Activated CD8-positive, alpha-beta T cell treated with anti-CD3 and anti-CD28 coated beads for 36 hours (primary cell): ENCODE data around the gene FSCN2. TPM values are rescaled to one million over a fixed set of nuclear protein-coding genes. Genes with fewer than 3 reads are reported as not detected.

Experiments used
- ATAC-seq: fragments of 200-7000 bp; cut with Tn5 transposase; one replicate; pipeline ENCODE4 v1.10.0; 2021; ENCODE audit warnings: mild to moderate bottlenecking, moderate library complexity
- CTCF ChIA-PET: fragments of 350-600 bp; sonication (Branson Sonifier 250); formaldehyde crosslinking; loops from one replicate; lab custom pipeline; 2021; ENCODE audit warnings: antibody characterized with exemption; lab: Charles Lee
- POLR2A ChIA-PET: fragments of 350-600 bp; sonication (Branson Sonifier 250); formaldehyde crosslinking; loops from one replicate; lab custom pipeline; 2021; ENCODE audit warnings: antibody characterized with exemption; lab: Charles Lee
- DNase-seq: peaks from one replicate; pipeline ENCODE4 v3.0.0-alpha.2; 2020
- H3K27ac Mint-ChIP-seq: one replicate; pipeline ENCODE4 v1.8.0; 2021; ENCODE audit warnings: mild to moderate bottlenecking, mixed read lengths
- H3K27me3 Mint-ChIP-seq: one replicate; pipeline ENCODE4 v1.8.0; 2021; ENCODE audit warnings: mixed read lengths
- H3K36me3 Mint-ChIP-seq: one replicate; pipeline ENCODE4 v1.8.0; 2021; ENCODE audit warnings: low read depth, mixed read lengths
- H3K4me1 Mint-ChIP-seq: one replicate; pipeline ENCODE4 v1.8.0; 2021; ENCODE audit warnings: low read depth, mixed read lengths
- H3K4me3 Mint-ChIP-seq: one replicate; pipeline ENCODE4 v1.8.0; 2021; ENCODE audit warnings: mild to moderate bottlenecking, moderate library complexity, mixed read lengths
- H3K9me3 Mint-ChIP-seq: one replicate; pipeline ENCODE4 v1.8.0; 2021; ENCODE audit warnings: mixed read lengths
- CTCF ChIP-seq: fragments of 200-600 bp; IDR thresholded peaks from one replicate; pipeline ENCODE4 v1.8.0; 2022; ENCODE audit warnings: antibody characterized with exemption, mild to moderate bottlenecking
- intact Hi-C: fragments of 100-400 bp; cut with micrococcal nuclease; formaldehyde crosslinking; loops from one replicate; pipeline ENCODE4 v1.10.0; 2022
- total RNA-seq, 2 experiments: library from RNA; stranded (reverse); gene quantifications; one replicate each; pipeline ENCODE4 v1.2.3, GENCODE V29; 2021

FSCN2 gene
- total RNA-seq, 2 experiments from 2014 or later: 0.32 TPM; not detected in 1

- POLR2A ChIA-PET: interaction anchor here (0.8 to 3.8 kb wide), 9 partner anchors 8 to 272 kb away, joined by 3 to 14 read pairs (median 3); partner anchors contain the start of genes FAAP100 and MRPL12
- Mint-ChIP-seq H3K9me3 (no peaks in the 10 kb centered on the region), H3K4me3 (peak overlapping the region; percentile 45), H3K27me3 (no peaks in the 10 kb centered on the region), H3K27ac (peak overlapping the region; percentile 46), H3K4me1 (peaks cover 25% of the 10 kb centered on the region), H3K36me3 (peaks cover 3% of the 10 kb centered on the region)
- no peak for TF ChIP-seq CTCF
- intact Hi-C loops: no loop called here
- CTCF ChIA-PET: interaction anchor here (1.5 to 2.2 kb wide), 2 partner anchors 33 to 83 kb away, joined by 5 to 11 read pairs; no protein-coding TSS in a partner anchor
- DNase-seq (peak; percentile 49), ATAC-seq (no peak)
These were observed 10.7 kb upstream of the FSCN2 start for GRCh38 chr17:81517339-81518112.

DNA sequence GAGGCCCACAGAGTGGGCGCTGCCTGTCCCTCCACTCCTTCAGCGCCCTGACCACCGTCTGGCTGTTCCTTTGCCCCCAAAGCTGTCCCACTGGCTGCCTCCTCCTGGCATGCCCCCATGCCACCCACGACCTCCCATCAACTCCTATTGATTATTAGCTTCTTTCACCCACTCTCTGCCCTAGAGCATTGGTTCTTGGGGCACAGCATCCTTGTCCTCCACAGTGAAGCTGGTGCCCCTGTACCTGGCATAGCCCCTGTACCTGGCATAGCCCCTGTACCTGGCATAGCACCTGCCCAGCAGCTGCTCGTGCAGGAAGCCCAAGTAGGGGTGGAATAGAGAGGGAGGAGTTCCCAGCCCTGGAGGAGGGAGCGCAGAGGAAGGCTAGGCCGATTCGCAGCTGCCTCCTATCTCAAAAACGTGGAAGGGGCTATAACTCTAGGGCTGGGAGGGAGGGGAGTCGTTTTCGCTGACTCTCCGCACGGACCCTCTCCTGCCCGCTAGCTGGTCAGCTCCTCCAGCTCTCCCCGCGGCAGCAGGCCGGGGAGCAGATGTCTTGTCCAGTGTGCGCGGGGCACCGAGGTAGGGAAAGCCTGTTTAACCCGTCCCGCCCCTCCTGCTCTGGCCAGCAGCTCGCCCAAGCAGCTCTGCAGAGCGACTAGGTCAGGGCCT is 9.9 kb upstream of the FSCN2 start:
- peaks cover 3% of the 10 kb centered on the region for H3K36me3 Mint-ChIP-seq
- H3K27me3 Mint-ChIP-seq: no peaks in the 10 kb centered on the region
- H3K4me3 Mint-ChIP-seq: peak overlapping the region; percentile 45
- H3K27ac Mint-ChIP-seq: peak overlapping the region; percentile 46
- no peak for ATAC-seq
- ChIA-PET CTCF (interaction anchor here (1.1 to 2.2 kb wide), 4 partner anchors 33 to 144 kb away, joined by 3 to 11 read pairs (median 6); partner anchors contain the start of gene FAAP100), POLR2A (interaction anchor here (0.8 to 3.8 kb wide), 8 partner anchors 9 to 273 kb away, joined by 3 to 14 read pairs (median 3); partner anchors contain the start of genes FAAP100 and MRPL12)
- TF ChIP-seq CTCF: no peak
- DNase-seq: no peak
- intact Hi-C loops: no loop called here
- H3K9me3 Mint-ChIP-seq: no peaks in the 10 kb centered on the region
- peaks cover 25% of the 10 kb centered on the region for H3K4me1 Mint-ChIP-seq

DNA sequence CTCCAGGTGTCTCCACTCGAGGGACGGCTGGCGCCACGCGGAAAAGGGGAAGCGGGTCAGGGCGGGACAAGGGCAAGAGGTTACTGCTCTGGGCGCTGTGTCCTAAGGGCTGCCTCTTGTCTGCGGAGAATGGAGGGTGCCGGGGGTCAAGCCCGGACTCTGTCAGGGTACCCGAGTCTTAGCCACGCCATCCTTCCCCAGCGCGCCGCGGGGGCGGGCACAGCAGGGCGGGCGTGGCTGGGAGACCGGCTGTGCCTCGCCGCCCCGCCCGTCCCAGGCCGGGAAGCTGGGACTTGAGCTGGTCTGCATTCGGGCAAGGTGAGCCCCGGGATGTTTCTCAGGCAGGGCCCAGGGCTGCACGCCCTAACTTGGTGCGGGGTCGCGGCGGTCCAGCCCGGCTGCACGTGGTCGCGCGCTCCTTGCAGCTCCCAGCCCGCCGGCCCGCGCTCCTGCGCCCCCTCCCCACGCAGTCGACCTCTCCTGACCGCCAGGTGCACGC is 9.3 kb upstream of the FSCN2 start:
- no peaks in the 10 kb centered on the region for H3K9me3 Mint-ChIP-seq

More for the DNA sequence above, 9.3 kb upstream of the FSCN2 start:
- Mint-ChIP-seq H3K27ac (no peak overlapping the region), H3K36me3 (peaks cover 3% of the 10 kb centered on the region), H3K27me3 (no peaks in the 10 kb centered on the region), H3K4me1 (peaks cover 25% of the 10 kb centered on the region), H3K4me3 (peak overlapping the region; percentile 21)
- intact Hi-C loops: no loop called here
- no peak for ATAC-seq
- peak; percentile 38 for DNase-seq
- ChIA-PET POLR2A (interaction anchor here (1.1 to 3.8 kb wide), 4 partner anchors 10 to 33 kb away, joined by 6 to 14 read pairs (median 9); partner anchors contain the start of gene FAAP100), CTCF (interaction anchor here (1.0 to 2.2 kb wide), 5 partner anchors 33 to 144 kb away, joined by 3 to 11 read pairs (median 5); partner anchors contain the start of gene FAAP100)
- TF ChIP-seq CTCF: no peak
